Adrenal gland (tissue), 12 donors: ENCODE results near the gene PACRG. TPM values are rescaled to one million over a fixed set of nuclear protein-coding genes. Genes with fewer than 3 reads are reported as not detected.

Source experiments
- DNase-seq, 7 donors: peaks; one replicate each; pipeline ENCODE4 v3.0.0-alpha.2; 2019 to 2020
- H3K27ac ChIP-seq, 5 donors: fragments of 200-600 bp; sonication (generic) in 4 of 5; 1 replicate in 3 of 5; 2 replicates in 2 of 5; pipeline versions ENCODE4 v1.5.1 to v1.8.0; 2016 to 2020; ENCODE audit warnings: mild to moderate bottlenecking in 1 of 5
- H3K27me3 ChIP-seq: fragments of 200-600 bp; 2 replicates; pipeline ENCODE4 v1.8.0; 2021
- H3K36me3 ChIP-seq, 2 donors: fragments of 200-600 bp; replicated peaks in 1 of 2; 1 replicate in 1 of 2; 2 replicates in 1 of 2; pipeline versions ENCODE4 v1.5.1 to v1.8.0; 2018 to 2022
- H3K4me1 ChIP-seq, 2 donors: fragments of 200-600 bp; replicated peaks in 1 of 2; 1 replicate in 1 of 2; 2 replicates in 1 of 2; pipeline versions ENCODE4 v1.5.1 to v1.8.0; 2018 to 2021
- H3K4me3 ChIP-seq, 4 donors: fragments of 200-600 bp; sonication (generic) in 3 of 4; one replicate each; pipeline ENCODE4 v1.5.1; 2016 to 2018
- H3K9me3 ChIP-seq, 3 donors: fragments of 200-600 bp; sonication (generic) in 1 of 3; replicated peaks in 1 of 3; 1 replicate in 2 of 3; 2 replicates in 1 of 3; pipeline versions ENCODE4 v1.5.1 to v1.8.0; 2016 to 2021
- POLR2A ChIP-seq, 2 donors: fragments of 450-650 bp; IDR thresholded peaks; one replicate each; pipeline ENCODE4 v1.6.1; 2017; ENCODE audit warnings: antibody characterized with exemption in 2 of 2, mild to moderate bottlenecking in 2 of 2, moderate library complexity in 1 of 2
- WGBS, 4 donors: extraction: QIAGEN DNeasy Blood & Tissue Kit in 2 of 4; methylation state at CpG; one replicate each; pipeline versions ENCODE4 v1.1.5 to v1.1.7; 2013 to 2017; 5-methylcytosine and 5-hydroxymethylcytosine counted together
- intact Hi-C, 2 donors: fragments of 100-400 bp; cut with DNase I; formaldehyde crosslinking; loops; one replicate each; pipeline versions ENCODE4 v1.14.1 to v1.15.0; 2022 to 2023
- polyA plus RNA-seq, 3 donors: library from polyadenylated mRNA; stranded (reverse); fragments of 200-250 nt in 2 of 3; fragments of 350-450 nt in 1 of 3; fragmentation: Illumina TruSeq in 1 of 3; extraction: RNeasy Lipid Tissue Mini Kit (QIAGEN cat#74804) in 1 of 3; gene quantifications; one replicate each; pipeline ENCODE4 v1.2.3, GENCODE V29; 2013 to 2014
- total RNA-seq, 9 donors: library from RNA; depleted of rRNA in 4 of 9; stranded (reverse); fragments of >200 nt in 4 of 9; fragments of 120-200 nt in 1 of 9; fragmentation: NEBNext Ultra II Directional in 1 of 9; extraction: Animal tissue kit (Norgen Biotek cat#: 25700) in 1 of 9; gene quantifications; one replicate each; pipeline versions ENCODE4 v1.1.0 to v1.2.4, GENCODE V29; 2013 to 2023
- TF ChIP-seq, protein P1 (sequence below), 6 experiments: fragments of 450-650 bp in 4 of 6; fragments of 200-600 bp in 2 of 6; sonication (generic) in 1 of 6; IDR thresholded peaks; 1 replicate in 5 of 6; 2 replicates in 1 of 6; pipeline versions ENCODE4 v1.5.1 to v1.8.0; 2016 to 2021; ENCODE audit warnings: antibody characterized with exemption in 6 of 6, mild to moderate bottlenecking in 2 of 6, moderate library complexity in 1 of 6
- donor health status: healthy with polysubstance abuse.
- donor health status: Bipolar disorder and iron deficiency.
- donor health status: DM: yes; HTN: yes; CAD: no.
- donor health status: DM: no; HTN: no; CAD: no.
- donor health status: DM: no; HTN: no; CAD: no.
- donor health status: DM: yes; HTN: yes; CAD: no.

The PACRG gene
- total and polyA plus RNA-seq, 12 donors = 0.18 to 6.1 (median 1.4) TPM

DNA sequence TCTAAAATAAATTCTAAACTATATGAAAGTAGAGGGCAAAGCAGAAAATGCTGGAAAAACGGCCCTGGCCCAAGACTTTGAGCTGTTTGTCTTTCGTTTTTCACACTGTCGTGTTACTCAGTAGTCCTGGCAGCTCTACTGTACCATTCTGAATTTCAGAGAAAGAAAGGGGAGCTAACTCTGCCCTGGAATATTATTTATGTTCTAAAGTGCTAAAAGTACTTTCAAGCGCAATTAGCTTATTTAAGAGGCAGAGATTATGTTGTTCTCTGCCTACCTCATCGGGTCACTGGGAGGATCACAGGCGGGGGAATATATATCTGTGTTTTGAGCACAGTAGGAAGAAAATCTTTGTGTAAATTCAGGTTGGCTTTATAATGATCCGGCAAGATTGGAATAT lies 534.3 kb downstream of the PACRG start:
- Histone ChIP-seq H3K9me3 (no peaks in the 10 kb centered on the region), H3K36me3 (no peaks in the 10 kb centered on the region), H3K4me1 (no peaks in the 10 kb centered on the region), H3K27ac (no peak overlapping the region), H3K27me3 (no peaks in the 10 kb centered on the region), H3K4me3 (no peak overlapping the region)
- no peak for TF ChIP-seq POLR2A (IDR thresholded peaks at IDR 0.05)
- TF ChIP-seq, protein P1, sequence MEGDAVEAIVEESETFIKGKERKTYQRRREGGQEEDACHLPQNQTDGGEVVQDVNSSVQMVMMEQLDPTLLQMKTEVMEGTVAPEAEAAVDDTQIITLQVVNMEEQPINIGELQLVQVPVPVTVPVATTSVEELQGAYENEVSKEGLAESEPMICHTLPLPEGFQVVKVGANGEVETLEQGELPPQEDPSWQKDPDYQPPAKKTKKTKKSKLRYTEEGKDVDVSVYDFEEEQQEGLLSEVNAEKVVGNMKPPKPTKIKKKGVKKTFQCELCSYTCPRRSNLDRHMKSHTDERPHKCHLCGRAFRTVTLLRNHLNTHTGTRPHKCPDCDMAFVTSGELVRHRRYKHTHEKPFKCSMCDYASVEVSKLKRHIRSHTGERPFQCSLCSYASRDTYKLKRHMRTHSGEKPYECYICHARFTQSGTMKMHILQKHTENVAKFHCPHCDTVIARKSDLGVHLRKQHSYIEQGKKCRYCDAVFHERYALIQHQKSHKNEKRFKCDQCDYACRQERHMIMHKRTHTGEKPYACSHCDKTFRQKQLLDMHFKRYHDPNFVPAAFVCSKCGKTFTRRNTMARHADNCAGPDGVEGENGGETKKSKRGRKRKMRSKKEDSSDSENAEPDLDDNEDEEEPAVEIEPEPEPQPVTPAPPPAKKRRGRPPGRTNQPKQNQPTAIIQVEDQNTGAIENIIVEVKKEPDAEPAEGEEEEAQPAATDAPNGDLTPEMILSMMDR (IDR thresholded peaks at IDR 0.05) = no peak
- no peak for DNase-seq
- intact Hi-C loops = no loop called here
- 82 to 89% (median 88%) methylated on average over 7 of the region's 7 CpGs for WGBS, 4 donors

DNA sequence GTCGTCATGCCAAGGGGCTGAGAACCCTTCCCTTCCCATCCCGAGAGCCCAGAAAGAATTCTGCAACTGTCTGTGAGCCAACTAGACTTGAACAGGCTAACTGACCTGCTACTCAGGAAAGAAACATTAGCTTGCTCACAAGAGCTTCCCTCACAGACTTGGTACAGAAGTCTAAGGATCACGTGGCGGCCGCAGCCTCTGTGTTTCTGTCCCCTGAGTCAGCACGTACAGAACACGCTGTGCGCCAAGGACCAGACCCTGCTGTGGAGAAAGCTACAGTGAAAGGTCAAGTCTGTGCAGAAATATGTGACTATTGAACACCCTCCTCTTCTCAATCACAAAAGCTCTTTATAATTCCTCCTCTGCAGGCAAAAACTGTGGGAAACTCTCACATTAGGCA lies 535.4 kb downstream of the PACRG start:
- Histone ChIP-seq H3K27me3 (no peaks in the 10 kb centered on the region), H3K4me1 (no peaks in the 10 kb centered on the region), H3K9me3 (no peaks in the 10 kb centered on the region), H3K36me3 (no peaks in the 10 kb centered on the region), H3K4me3 (no peak overlapping the region), H3K27ac (no peak overlapping the region)
- WGBS, 4 donors = 77 to 87% (median 83%) methylated on average over 8 of the region's 8 CpGs
- DNase-seq = no peak
- TF ChIP-seq POLR2A (IDR thresholded peaks at IDR 0.05) = no peak
- TF ChIP-seq, protein P1 (IDR thresholded peaks at IDR 0.05) = no peak
- intact Hi-C loops = no loop called here

DNA sequence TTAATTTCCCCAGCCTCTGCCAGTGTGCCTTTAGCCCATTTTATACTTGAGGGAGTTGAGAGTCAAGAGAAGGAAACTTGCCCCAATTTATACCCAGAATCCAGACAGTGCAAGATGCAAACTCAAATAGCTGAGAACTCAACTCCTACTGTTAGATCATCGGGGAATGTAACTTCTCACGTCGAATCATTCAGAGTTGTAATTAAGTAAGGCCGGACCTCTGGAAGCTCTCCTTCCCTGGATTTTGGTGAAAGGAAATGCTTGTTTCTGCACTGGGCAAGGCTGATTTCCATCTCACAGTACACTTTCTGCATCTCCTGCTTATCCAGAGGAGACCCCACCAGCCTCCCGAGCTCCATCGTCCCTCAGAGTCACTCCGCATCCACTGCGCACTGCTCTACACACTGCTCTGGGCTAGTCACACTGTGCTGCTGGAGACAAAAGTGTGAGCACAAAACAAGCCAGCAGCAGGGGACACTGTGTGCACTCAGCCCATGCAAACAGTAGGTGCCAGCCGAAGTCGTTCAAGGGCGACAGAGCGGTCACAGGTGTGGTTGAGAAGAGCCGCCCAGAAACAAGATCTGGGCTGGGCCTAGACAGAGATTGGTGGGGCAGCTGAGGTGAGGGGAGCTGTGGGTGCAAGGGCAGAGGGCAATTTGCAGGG lies 536.4 kb downstream of the PACRG start:
- no peak for DNase-seq
- H3K4me1 ChIP-seq = no peaks in the 10 kb centered on the region
- 90 to 94% (median 93%) methylated on average over 13 of the region's 13 CpGs for WGBS, 4 donors
- TF ChIP-seq, protein P1 (IDR thresholded peaks at IDR 0.05) = no peak
- TF ChIP-seq POLR2A (IDR thresholded peaks at IDR 0.05) = no peak
- intact Hi-C loops = no loop called here
- no peaks in the 10 kb centered on the region for H3K9me3 ChIP-seq
- no peaks in the 10 kb centered on the region for H3K27me3 ChIP-seq
- no peak overlapping the region for H3K4me3 ChIP-seq
- H3K27ac ChIP-seq = no peak overlapping the region
- H3K36me3 ChIP-seq = no peaks in the 10 kb centered on the region

DNA sequence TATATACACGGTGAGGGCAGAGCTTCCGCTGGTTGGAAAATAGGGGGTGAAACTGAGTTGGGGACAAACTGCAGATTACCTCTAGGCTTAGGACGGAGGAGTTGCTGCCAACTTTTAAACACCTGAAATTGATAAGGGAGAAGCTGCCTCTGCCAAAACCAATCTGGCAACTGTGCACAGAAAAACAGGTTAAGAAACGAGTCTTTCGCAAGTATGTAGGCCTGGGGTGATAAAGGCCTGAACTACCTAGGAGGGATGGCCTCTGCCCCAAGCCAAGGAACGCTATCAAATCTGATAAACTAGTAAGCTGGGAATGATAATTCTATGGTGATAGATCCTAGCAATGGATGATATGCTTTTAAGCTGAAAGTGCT lies 536.9 kb downstream of the PACRG start:
- H3K27me3 ChIP-seq = no peaks in the 10 kb centered on the region
- intact Hi-C loops = no loop called here
- no peak overlapping the region for H3K4me3 ChIP-seq
- WGBS, 4 donors = 73 to 95% (median 80%) methylated on average over 6 of the region's 6 CpGs
- no peaks in the 10 kb centered on the region for H3K9me3 ChIP-seq
- H3K27ac ChIP-seq = no peak overlapping the region
- no peak for TF ChIP-seq POLR2A (IDR thresholded peaks at IDR 0.05)
- TF ChIP-seq, protein P1 (IDR thresholded peaks at IDR 0.05) = no peak
- DNase-seq = no peak
- H3K36me3 ChIP-seq = no peaks in the 10 kb centered on the region
- no peaks in the 10 kb centered on the region for H3K4me1 ChIP-seq
